Fibroblast of the aortic adventitia (primary cell): ENCODE data around the gene KCNIP1. TPM values are rescaled to one million over a fixed set of nuclear protein-coding genes. Genes with fewer than 3 reads are reported as not detected.

Source experiments
- DNase-seq: peaks from one replicate; pipeline ENCODE4 v3.0.0-alpha.2; 2010; ENCODE audit warnings: low read depth
- H3K4me3 ChIP-seq: 2 replicates; pipeline ENCODE4 v1.5.1; 2011; ENCODE audit warnings: low read depth, mild to moderate bottlenecking, control low read depth, low read length, moderate library complexity
- total RNA-seq: library from RNA; depleted of rRNA; stranded (reverse); fragments of >200 nt; gene quantifications from 2 replicates; pipeline ENCODE4 v1.2.3, GENCODE V29; 2012; ENCODE audit warnings: low replicate concordance
- TF ChIP-seq, protein P1 (sequence below): IDR thresholded peaks from 2 replicates; pipeline ENCODE4 v1.5.1; 2011; ENCODE audit warnings: mild to moderate bottlenecking, low read length, control low read depth, inconsistent platforms; ENCODE audit not compliant: insufficient read depth

The KCNIP1 gene
- total RNA-seq, 1 donor: not detected

DNA sequence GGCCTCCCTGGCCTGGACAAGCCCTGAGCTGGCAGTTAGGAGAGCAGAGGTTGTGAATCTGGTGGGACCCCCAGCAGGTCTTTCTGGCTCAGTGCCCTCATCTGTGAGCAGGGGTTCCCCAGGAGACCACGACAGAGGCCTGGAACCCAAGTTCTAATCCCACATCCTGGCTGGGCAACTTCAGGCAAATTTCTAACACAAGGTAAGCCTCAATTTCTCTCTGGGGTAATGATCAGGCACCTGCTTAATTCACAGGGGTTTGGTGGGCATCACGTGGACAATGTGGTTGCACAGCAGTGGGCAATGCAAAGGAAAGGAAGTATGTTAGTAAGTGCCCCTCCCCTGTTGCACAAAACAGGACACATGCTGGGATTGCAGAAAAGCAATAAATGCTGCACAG, 1.9 kb upstream of the KCNIP1 start:
- no peak overlapping the region for H3K4me3 ChIP-seq
- TF ChIP-seq, protein P1, sequence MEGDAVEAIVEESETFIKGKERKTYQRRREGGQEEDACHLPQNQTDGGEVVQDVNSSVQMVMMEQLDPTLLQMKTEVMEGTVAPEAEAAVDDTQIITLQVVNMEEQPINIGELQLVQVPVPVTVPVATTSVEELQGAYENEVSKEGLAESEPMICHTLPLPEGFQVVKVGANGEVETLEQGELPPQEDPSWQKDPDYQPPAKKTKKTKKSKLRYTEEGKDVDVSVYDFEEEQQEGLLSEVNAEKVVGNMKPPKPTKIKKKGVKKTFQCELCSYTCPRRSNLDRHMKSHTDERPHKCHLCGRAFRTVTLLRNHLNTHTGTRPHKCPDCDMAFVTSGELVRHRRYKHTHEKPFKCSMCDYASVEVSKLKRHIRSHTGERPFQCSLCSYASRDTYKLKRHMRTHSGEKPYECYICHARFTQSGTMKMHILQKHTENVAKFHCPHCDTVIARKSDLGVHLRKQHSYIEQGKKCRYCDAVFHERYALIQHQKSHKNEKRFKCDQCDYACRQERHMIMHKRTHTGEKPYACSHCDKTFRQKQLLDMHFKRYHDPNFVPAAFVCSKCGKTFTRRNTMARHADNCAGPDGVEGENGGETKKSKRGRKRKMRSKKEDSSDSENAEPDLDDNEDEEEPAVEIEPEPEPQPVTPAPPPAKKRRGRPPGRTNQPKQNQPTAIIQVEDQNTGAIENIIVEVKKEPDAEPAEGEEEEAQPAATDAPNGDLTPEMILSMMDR: no peak
- no peak for DNase-seq

DNA sequence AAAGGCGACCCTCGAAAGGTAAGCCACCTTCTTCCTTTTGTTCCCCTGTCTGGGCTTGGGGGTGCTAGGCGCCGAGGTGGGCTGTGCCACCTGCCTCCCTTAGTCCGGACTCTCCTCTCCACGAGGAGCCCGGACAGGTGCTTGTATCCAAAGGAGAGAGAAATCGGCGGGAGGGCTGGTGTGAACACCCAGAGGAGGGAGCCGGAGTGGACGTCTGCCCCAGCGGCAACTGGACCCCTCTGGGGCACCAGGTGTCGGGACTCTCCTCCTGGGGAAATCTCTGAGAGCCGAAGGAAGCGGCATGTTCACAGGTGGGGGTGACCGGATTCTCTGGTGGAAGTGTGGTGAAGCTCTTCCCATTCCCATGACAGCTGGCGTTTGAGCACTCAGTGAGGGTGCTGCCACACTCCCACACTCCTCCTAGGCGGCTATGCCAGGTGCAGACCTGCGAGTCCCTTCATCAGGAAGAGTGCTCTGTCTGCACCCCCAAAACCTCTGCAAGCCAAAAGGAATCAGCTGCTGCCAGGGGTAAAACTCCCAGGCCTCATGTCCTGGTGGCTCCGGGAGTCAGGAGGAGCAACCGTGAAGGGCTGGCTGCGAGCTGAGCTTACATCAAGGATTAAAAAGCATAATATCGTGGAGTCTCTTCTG, 921 bp downstream of the KCNIP1 start:
- no peak overlapping the region for H3K4me3 ChIP-seq
- no peak for DNase-seq
- TF ChIP-seq, protein P1: no peak

DNA sequence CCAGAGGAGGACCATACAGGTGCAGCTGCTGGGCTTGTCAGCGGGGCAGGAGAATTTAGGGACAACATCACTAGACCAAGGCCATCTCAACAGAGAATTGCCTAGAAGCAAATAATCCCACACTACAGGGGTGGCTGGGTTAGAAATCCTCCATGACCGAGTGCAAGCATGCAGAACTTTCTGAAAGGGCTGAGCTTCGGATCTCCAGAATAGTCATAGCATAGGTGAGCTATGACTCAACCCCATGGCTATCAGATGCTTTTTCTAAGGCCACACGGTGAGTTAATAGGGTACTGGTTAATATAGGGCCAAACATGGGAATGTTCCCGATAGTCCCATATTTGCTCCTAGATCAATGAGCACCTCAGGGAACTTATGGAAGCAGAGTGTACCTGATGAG, 4.2 kb downstream of the KCNIP1 start:
- TF ChIP-seq, protein P1: no peak
- no peak overlapping the region for H3K4me3 ChIP-seq
- DNase-seq: no peak

DNA sequence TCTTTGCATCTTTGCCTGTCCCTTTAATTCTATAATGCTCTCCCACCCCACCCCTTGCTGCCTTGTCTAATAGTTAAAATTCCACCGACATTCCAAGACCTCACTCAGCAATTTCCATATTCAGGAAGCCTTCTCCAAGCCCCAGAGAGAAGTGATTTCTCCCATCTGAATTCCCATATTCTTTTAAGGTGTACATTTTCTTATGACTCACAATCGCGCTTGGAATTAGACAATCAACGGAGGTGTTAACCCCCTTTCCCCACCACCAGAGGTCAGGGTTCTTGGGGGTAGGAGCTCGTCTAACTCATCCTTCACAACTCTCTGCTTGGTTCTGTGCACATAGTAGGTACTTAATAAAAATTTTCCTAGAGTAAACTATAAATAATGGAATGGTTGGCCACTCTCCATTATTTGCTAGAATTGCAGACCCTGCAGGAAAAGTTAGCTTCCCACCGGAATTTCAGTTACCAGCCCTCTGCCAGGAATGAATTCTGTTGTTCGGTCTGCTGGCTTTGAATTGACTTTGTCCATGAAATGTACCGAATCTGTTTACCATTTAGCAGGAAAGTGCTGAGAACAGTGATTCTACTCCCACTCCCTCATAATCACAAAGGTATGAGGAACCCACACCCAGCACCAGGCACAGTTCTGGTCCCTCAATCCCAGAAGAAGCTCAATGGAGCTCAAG, 5.0 kb downstream of the KCNIP1 start:
- H3K4me3 ChIP-seq: no peak overlapping the region
- TF ChIP-seq, protein P1: no peak
- no peak for DNase-seq

DNA sequence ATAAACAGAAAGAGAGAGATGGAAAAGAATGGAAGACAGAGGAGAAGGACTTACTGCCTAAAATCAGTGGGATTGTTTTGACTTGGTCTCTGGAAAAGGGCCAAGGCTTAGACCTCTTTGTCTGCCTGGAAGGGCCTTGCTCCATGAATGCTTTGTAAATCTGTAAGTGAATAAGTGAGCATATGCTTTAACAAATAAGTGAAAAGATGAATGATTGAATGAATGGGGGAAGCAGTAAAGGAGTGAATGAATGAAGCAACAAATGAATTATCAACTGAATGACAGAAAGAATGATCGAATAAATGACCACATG, 5.5 kb downstream of the KCNIP1 start:
- TF ChIP-seq, protein P1: no peak
- no peak for DNase-seq
- no peak overlapping the region for H3K4me3 ChIP-seq

DNA sequence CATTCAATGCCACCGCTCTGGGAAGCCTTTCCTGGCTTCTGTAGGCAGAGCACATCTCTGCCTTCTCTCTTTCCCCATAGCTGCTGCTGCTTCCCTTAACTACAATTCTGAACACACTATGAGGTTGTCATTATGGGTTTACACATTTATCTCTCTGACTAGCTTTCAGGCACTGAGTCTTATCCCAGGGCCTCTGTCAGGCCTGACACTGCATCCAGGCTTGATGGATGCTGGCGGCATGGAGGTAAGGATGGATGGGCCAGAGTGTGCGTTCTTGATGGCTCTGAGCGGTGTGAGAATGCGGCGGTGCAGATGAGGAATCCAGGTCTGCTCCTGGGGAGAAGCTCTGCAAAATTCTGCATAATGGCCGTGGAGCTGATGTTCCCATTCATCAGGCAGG, 6.3 kb downstream of the KCNIP1 start:
- no peak overlapping the region for H3K4me3 ChIP-seq
- TF ChIP-seq, protein P1: no peak
- no peak for DNase-seq

DNA sequence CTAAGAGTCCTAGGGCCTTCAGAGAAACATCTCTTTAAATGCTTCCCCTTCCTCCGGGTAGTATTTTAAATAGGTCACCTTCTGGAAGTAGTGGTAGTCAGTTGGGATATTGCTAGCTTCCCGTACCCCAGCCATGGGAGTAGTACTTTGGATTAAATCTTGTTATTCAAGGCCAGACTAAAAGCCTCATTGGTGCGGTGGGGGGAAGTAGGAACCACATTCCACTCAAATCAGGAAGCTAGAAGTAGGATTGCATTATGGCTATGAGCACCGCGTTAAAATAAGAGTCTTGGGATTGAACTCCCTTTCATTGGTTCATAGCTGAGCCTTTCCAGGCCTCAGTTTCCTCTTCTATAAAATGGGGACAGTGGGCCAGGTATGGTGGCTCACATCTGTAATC, 6.7 kb downstream of the KCNIP1 start:
- TF ChIP-seq, protein P1: no peak
- no peak for DNase-seq
- H3K4me3 ChIP-seq: no peak overlapping the region
